A549 (cell line): ENCODE results near the gene ATP2A2.
A peak's percentile ranks its signal among the peaks of the same experiment; 100 is the strongest.

Experiments
- CEBPB ChIP-seq, 2 experiments: fragments of >200 bp in 1 of 2; sonication (Bioruptor Twin) in 1 of 2; formaldehyde crosslinking in 1 of 2; IDR thresholded peaks; 2 replicates each; pipeline ENCODE4 v1.6.1; 2012 to 2016
- EP300 ChIP-seq, 2 experiments: fragments of >200 bp; sonication (Bioruptor Twin); formaldehyde crosslinking; IDR thresholded peaks; 2 replicates in 1 of 2; 3 replicates in 1 of 2; pipeline ENCODE4 v1.6.1; 2016 to 2017
- JUN ChIP-seq, 2 experiments: fragments of >200 bp; sonication (Bioruptor Twin); formaldehyde crosslinking; IDR thresholded peaks; 2 replicates in 1 of 2; 3 replicates in 1 of 2; pipeline ENCODE4 v1.6.1; 2016 to 2017
- MAZ ChIP-seq: fragments of 150-350 bp; IDR thresholded peaks from 2 replicates; pipeline ENCODE4 v1.6.1; 2014; ENCODE audit warnings: antibody characterized with exemption, low read depth, low read length, borderline replicate concordance
- MYC ChIP-seq: IDR thresholded peaks from 2 replicates; pipeline ENCODE4 v1.6.1; 2012; ENCODE audit warnings: mild to moderate bottlenecking, inconsistent platforms, low read length, improper control_type of control experiment, borderline replicate concordance
- NR3C1 ChIP-seq: fragments of >200 bp; sonication (Bioruptor Twin); formaldehyde crosslinking; IDR thresholded peaks from 3 replicates; pipeline ENCODE4 v1.6.1; 2017
- POLR2AphosphoS2 ChIP-seq: conservative IDR thresholded peaks from 2 replicates; pipeline ENCODE4 v1.6.1; 2012; ENCODE audit warnings: low read length, improper control_type of control experiment, inconsistent platforms
- RFX5 ChIP-seq: fragments of 450-650 bp; IDR thresholded peaks from 2 replicates; pipeline ENCODE4 v1.7.1; 2014; ENCODE audit warnings: antibody characterized with exemption, mild to moderate bottlenecking, moderate library complexity
- SREBF2 ChIP-seq: fragments of 450-650 bp; IDR thresholded peaks from 2 replicates; pipeline ENCODE4 v1.6.1; 2014; ENCODE audit warnings: mild to moderate bottlenecking, moderate library complexity
- TF ChIP-seq, protein P1 (sequence below): fragments of >200 bp; sonication (Bioruptor Twin); formaldehyde crosslinking; IDR thresholded peaks from 3 replicates; pipeline ENCODE4 v1.5.1; 2016
- TF ChIP-seq, protein P2 (sequence below): IDR thresholded peaks from 2 replicates; pipeline ENCODE4 v1.6.1; 2012
- TF ChIP-seq, protein P3 (sequence below): fragments of 150-350 bp; IDR thresholded peaks from 2 replicates; pipeline ENCODE4 v1.6.1; 2014; ENCODE audit warnings: low read depth, mild to moderate bottlenecking, low read length
- TF ChIP-seq, protein P4 (sequence below): fragments of 200-600 bp; sonication (generic); IDR thresholded peaks from 2 replicates; pipeline ENCODE4 v1.6.1; 2016; ENCODE audit warnings: antibody characterized with exemption, mild to moderate bottlenecking, moderate library complexity

DNA sequence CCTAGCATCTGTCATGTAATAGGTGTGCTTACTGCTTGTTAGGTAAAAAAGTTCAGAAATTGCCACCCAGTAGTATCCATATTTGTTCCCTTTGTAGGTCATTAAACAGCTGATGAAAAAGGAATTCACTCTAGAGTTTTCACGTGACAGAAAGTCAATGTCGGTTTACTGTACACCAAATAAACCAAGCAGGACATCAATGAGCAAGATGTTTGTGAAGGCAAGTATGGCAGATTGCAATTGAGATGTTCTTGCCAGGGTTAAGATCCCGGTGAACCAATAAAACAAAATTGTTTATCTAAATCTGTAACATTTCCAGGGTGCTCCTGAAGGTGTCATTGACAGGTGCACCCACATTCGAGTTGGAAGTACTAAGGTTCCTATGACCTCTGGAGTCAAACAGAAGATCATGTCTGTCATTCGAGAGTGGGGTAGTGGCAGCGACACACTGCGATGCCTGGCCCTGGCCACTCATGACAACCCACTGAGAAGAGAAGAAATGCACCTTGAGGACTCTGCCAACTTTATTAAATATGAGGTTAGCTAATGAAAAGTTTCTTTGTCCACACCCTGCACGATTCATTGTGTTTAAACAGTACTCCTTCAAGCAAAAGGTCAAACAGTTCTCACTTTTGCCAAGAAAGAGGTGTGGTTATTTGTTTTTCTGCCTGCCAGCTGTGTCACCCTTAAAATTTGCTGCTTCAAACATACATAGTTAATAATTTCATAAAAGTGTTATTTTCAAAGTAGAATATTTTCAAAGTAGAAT lies 58.3 kb downstream of the ATP2A2 start:
- TF ChIP-seq, protein P1, sequence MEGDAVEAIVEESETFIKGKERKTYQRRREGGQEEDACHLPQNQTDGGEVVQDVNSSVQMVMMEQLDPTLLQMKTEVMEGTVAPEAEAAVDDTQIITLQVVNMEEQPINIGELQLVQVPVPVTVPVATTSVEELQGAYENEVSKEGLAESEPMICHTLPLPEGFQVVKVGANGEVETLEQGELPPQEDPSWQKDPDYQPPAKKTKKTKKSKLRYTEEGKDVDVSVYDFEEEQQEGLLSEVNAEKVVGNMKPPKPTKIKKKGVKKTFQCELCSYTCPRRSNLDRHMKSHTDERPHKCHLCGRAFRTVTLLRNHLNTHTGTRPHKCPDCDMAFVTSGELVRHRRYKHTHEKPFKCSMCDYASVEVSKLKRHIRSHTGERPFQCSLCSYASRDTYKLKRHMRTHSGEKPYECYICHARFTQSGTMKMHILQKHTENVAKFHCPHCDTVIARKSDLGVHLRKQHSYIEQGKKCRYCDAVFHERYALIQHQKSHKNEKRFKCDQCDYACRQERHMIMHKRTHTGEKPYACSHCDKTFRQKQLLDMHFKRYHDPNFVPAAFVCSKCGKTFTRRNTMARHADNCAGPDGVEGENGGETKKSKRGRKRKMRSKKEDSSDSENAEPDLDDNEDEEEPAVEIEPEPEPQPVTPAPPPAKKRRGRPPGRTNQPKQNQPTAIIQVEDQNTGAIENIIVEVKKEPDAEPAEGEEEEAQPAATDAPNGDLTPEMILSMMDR = no peak; the same call in 2 of the 3 replicates
- TF ChIP-seq JUN (IDR thresholded peaks at IDR 0.05) (no peak), MYC (no peak), POLR2AphosphoS2 (0 out of 2 replicates have a peak, but pooled peaks have one; percentile 15), RFX5 (no peak), MAZ (no peak), EP300 (IDR thresholded peaks at IDR 0.05) (no peak), CEBPB (IDR thresholded peaks at IDR 0.05) (no peak), NR3C1 (no peak), SREBF2 (no peak)
- TF ChIP-seq, protein P2, sequence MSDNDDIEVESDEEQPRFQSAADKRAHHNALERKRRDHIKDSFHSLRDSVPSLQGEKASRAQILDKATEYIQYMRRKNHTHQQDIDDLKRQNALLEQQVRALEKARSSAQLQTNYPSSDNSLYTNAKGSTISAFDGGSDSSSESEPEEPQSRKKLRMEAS = no peak; the same call in 1 of the 2 replicates
- TF ChIP-seq, protein P3, sequence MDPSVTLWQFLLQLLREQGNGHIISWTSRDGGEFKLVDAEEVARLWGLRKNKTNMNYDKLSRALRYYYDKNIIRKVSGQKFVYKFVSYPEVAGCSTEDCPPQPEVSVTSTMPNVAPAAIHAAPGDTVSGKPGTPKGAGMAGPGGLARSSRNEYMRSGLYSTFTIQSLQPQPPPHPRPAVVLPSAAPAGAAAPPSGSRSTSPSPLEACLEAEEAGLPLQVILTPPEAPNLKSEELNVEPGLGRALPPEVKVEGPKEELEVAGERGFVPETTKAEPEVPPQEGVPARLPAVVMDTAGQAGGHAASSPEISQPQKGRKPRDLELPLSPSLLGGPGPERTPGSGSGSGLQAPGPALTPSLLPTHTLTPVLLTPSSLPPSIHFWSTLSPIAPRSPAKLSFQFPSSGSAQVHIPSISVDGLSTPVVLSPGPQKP = no peak
- TF ChIP-seq, protein P4, sequence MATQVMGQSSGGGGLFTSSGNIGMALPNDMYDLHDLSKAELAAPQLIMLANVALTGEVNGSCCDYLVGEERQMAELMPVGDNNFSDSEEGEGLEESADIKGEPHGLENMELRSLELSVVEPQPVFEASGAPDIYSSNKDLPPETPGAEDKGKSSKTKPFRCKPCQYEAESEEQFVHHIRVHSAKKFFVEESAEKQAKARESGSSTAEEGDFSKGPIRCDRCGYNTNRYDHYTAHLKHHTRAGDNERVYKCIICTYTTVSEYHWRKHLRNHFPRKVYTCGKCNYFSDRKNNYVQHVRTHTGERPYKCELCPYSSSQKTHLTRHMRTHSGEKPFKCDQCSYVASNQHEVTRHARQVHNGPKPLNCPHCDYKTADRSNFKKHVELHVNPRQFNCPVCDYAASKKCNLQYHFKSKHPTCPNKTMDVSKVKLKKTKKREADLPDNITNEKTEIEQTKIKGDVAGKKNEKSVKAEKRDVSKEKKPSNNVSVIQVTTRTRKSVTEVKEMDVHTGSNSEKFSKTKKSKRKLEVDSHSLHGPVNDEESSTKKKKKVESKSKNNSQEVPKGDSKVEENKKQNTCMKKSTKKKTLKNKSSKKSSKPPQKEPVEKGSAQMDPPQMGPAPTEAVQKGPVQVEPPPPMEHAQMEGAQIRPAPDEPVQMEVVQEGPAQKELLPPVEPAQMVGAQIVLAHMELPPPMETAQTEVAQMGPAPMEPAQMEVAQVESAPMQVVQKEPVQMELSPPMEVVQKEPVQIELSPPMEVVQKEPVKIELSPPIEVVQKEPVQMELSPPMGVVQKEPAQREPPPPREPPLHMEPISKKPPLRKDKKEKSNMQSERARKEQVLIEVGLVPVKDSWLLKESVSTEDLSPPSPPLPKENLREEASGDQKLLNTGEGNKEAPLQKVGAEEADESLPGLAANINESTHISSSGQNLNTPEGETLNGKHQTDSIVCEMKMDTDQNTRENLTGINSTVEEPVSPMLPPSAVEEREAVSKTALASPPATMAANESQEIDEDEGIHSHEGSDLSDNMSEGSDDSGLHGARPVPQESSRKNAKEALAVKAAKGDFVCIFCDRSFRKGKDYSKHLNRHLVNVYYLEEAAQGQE = no peak
